Neural crest cell (in vitro differentiated cells): ENCODE results near the gene ZCCHC24. TPM values are rescaled to one million over a fixed set of nuclear protein-coding genes. Genes with fewer than 3 reads are reported as not detected.

ENCODE experiments used
- DNase-seq: peaks from one replicate; pipeline ENCODE4 v3.0.0; 2021; ENCODE audit warnings: low read depth, mixed read lengths, low spot score
- H3K27ac Mint-ChIP-seq: one replicate; pipeline ENCODE4 v1.8.0; 2021; ENCODE audit warnings: mild to moderate bottlenecking, mixed read lengths; ENCODE audit not compliant: unreplicated experiment
- H3K27me3 Mint-ChIP-seq: 2 replicates; pipeline ENCODE4 v1.8.0; 2021; ENCODE audit warnings: low read depth, mild to moderate bottlenecking, mixed read lengths
- H3K36me3 Mint-ChIP-seq: 2 replicates; pipeline ENCODE4 v1.8.0; 2021; ENCODE audit warnings: low read depth, mild to moderate bottlenecking, mixed read lengths
- H3K4me1 Mint-ChIP-seq: 2 replicates; pipeline ENCODE4 v1.8.0; 2021; ENCODE audit warnings: mixed read lengths
- H3K4me3 Mint-ChIP-seq: one replicate; pipeline ENCODE4 v1.8.0; 2021; ENCODE audit warnings: mild to moderate bottlenecking, mixed read lengths
- H3K9me3 Mint-ChIP-seq: 2 replicates; pipeline ENCODE4 v1.8.0; 2021; ENCODE audit warnings: mixed read lengths
- CTCF ChIP-seq: fragments of 200-600 bp; sonication (generic); conservative IDR thresholded peaks from 2 replicates; pipeline ENCODE4 v1.5.0; 2021; ENCODE audit warnings: antibody characterized with exemption, mild to moderate bottlenecking
- total RNA-seq: library from RNA; stranded (reverse); gene quantifications from 2 replicates; pipeline ENCODE4 v1.2.1, GENCODE V29; 2021

Gene ZCCHC24
- total RNA-seq, 1 donor from 2014 or later = 26.5 TPM

GRCh38 chr10:79433324-79434222 lies 11.9 kb downstream of the ZCCHC24 start:
- Mint-ChIP-seq H3K27me3 (no peaks in the 10 kb centered on the region), H3K9me3 (no peaks in the 10 kb centered on the region), H3K27ac (no peak overlapping the region), H3K4me1 (peaks cover 35% of the 10 kb centered on the region), H3K4me3 (no peak overlapping the region), H3K36me3 (no peaks in the 10 kb centered on the region)
- no peak for TF ChIP-seq CTCF
- DNase-seq = no peak

GRCh38 chr10:79431891-79432831 lies 13.3 kb downstream of the ZCCHC24 start:
- H3K9me3 Mint-ChIP-seq = no peaks in the 10 kb centered on the region
- TF ChIP-seq CTCF = no peak
- DNase-seq = no peak
- peaks cover 21% of the 10 kb centered on the region for H3K4me1 Mint-ChIP-seq
- H3K4me3 Mint-ChIP-seq = no peak overlapping the region
- no peak overlapping the region for H3K27ac Mint-ChIP-seq
- H3K27me3 Mint-ChIP-seq = no peaks in the 10 kb centered on the region
- peaks cover 8% of the 10 kb centered on the region for H3K36me3 Mint-ChIP-seq

GRCh38 chr10:79431428-79431827 lies 14.0 kb downstream of the ZCCHC24 start:
- Mint-ChIP-seq H3K4me1 (peaks cover 18% of the 10 kb centered on the region), H3K27me3 (no peaks in the 10 kb centered on the region), H3K27ac (no peak overlapping the region), H3K36me3 (peaks cover 11% of the 10 kb centered on the region), H3K4me3 (no peak overlapping the region), H3K9me3 (no peaks in the 10 kb centered on the region)
- DNase-seq = no peak
- no peak for TF ChIP-seq CTCF

GRCh38 chr10:79430936-79431335 lies 14.5 kb downstream of the ZCCHC24 start:
- Mint-ChIP-seq H3K27ac (no peak overlapping the region), H3K27me3 (no peaks in the 10 kb centered on the region), H3K9me3 (no peaks in the 10 kb centered on the region), H3K4me1 (peaks cover 14% of the 10 kb centered on the region), H3K4me3 (no peak overlapping the region), H3K36me3 (peaks cover 16% of the 10 kb centered on the region)
- no peak for TF ChIP-seq CTCF
- DNase-seq = no peak

GRCh38 chr10:79430325-79430905 lies 15.0 kb downstream of the ZCCHC24 start:
- no peak for TF ChIP-seq CTCF
- Mint-ChIP-seq H3K9me3 (no peaks in the 10 kb centered on the region), H3K27me3 (no peaks in the 10 kb centered on the region), H3K36me3 (peaks cover 17% of the 10 kb centered on the region), H3K4me3 (no peak overlapping the region), H3K4me1 (peaks cover 8% of the 10 kb centered on the region), H3K27ac (no peak overlapping the region)
- DNase-seq = no peak
